Upper lobe of left lung (tissue), 4 donors: Measurements from ENCODE around the gene NDRG2.

Source experiments
- CTCF ChIP-seq, 6 experiments: fragments of 450-650 bp in 4 of 6; fragments of 200-600 bp in 2 of 6; sonication (generic) in 2 of 6; IDR thresholded peaks; one replicate each; pipeline ENCODE4 v1.5.1; 2016 to 2019; ENCODE audit warnings: antibody characterized with exemption in 6 of 6
- EP300 ChIP-seq, 4 donors: sonication (generic); formaldehyde crosslinking; IDR thresholded peaks; one replicate each; pipeline ENCODE4 v1.5.1; 2017; ENCODE audit warnings: antibody characterized with exemption in 4 of 4, control low read depth in 2 of 4
- POLR2A ChIP-seq, 4 donors: fragments of 450-650 bp; IDR thresholded peaks; one replicate each; pipeline ENCODE4 v1.5.1; 2016 to 2017; ENCODE audit warnings: antibody characterized with exemption in 4 of 4, mild to moderate bottlenecking in 2 of 4
- POLR2AphosphoS5 ChIP-seq, 2 donors: sonication (generic); formaldehyde crosslinking; IDR thresholded peaks; one replicate each; pipeline ENCODE4 v1.5.1; 2017; ENCODE audit warnings: antibody characterized with exemption in 2 of 2

GRCh38 chr14:21057803-21058675, 33.2 kb upstream of the NDRG2 start, which contains the start of gene RNASE8:
- no peak for TF ChIP-seq POLR2A (IDR thresholded peaks at IDR 0.05)
- no peak for TF ChIP-seq CTCF (IDR thresholded peaks at IDR 0.05)
- no peak for TF ChIP-seq POLR2AphosphoS5 (IDR thresholded peaks at IDR 0.05)
- TF ChIP-seq EP300 (IDR thresholded peaks at IDR 0.05) = no peak
